OCI-LY7 (cell line): ENCODE results near the gene SPNS2.

ENCODE experiments used
- CTCF ChIP-seq: fragments of 200-600 bp; sonication (generic); conservative IDR thresholded peaks from 2 replicates; pipeline ENCODE4 v1.5.1; 2014; ENCODE audit warnings: mild to moderate bottlenecking, antibody characterized with exemption, low read length, moderate library complexity, mixed read lengths
- EZH2phosphoT487 ChIP-seq: fragments of 200-600 bp; sonication (generic); IDR thresholded peaks from 2 replicates; pipeline ENCODE4 v1.6.1; 2018; ENCODE audit warnings: low read depth, borderline replicate concordance, mild to moderate bottlenecking, mixed run types, antibody characterized with exemption, low read length, moderate library complexity, mixed read lengths

- TF ChIP-seq CTCF: peak; percentile 90
- TF ChIP-seq EZH2phosphoT487: no peak
Observed at GRCh38 chr17:4566785-4567184, 68.1 kb downstream of the SPNS2 start.
